Large intestine (tissue), 3 donors: Measurements from ENCODE around the gene KIAA1755. TPM values are rescaled to one million over a fixed set of nuclear protein-coding genes. Genes with fewer than 3 reads are reported as not detected.

ENCODE experiments used
- DNase-seq, 2 donors: peaks; one replicate each; pipeline versions ENCODE4 v3.0.0 to v3.0.0-alpha.2; 2013
- H3K27ac ChIP-seq: one replicate; pipeline ENCODE4 v1.5.1; 2013; ENCODE audit warnings: low read length
- H3K27me3 ChIP-seq: 2 replicates; pipeline ENCODE4 v1.6.1; 2013; ENCODE audit warnings: low read length; ENCODE audit not compliant: control insufficient read depth, insufficient read depth
- H3K36me3 ChIP-seq: 2 replicates; pipeline ENCODE4 v1.6.1; 2013; ENCODE audit warnings: low read length; ENCODE audit not compliant: control insufficient read depth, insufficient read depth
- H3K4me1 ChIP-seq: one replicate; pipeline ENCODE4 v1.6.1; 2013; ENCODE audit warnings: low read length; ENCODE audit not compliant: control insufficient read depth, insufficient read depth
- H3K4me3 ChIP-seq: one replicate; pipeline ENCODE4 v1.5.1; 2013; ENCODE audit warnings: low read length
- H3K9me3 ChIP-seq: one replicate; pipeline ENCODE4 v1.6.1; 2013; ENCODE audit warnings: mild to moderate bottlenecking, low read depth, low read length, moderate library complexity; ENCODE audit not compliant: control insufficient read depth
- WGBS: methylation state at CpG from one replicate; pipeline ENCODE4 v1.1.5; 2013; ENCODE audit warnings: low lambda C conversion rate; ENCODE audit not compliant: insufficient coverage; 5-methylcytosine and 5-hydroxymethylcytosine counted together
- polyA plus RNA-seq: library from polyadenylated mRNA; unstranded; fragments of 120-200 nt; gene quantifications from one replicate; pipeline ENCODE4 v1.2.1, GENCODE V29; 2013

The KIAA1755 gene
- polyA plus RNA-seq, 1 donor: 8.4 TPM

DNA sequence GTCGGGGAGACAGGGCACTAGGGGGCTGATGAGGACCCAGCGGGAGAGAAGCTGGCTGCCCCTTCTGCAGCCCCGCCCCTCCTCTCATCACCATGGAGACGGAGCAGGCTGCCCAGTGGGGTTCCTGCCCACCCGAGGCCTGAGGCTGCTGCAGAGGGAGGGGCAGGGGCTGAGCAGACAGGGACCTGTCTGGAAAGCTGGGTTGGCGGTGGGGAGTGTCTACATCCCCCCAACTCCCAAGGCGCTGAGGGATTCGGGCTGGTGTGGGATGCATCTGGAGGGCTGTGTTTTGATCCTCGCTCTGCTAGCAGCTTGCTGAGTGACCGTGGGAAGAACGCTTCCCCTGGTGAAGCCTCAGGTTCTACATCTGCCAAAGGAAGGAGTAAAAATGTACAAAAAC, 42.3 kb upstream of the KIAA1755 start:
- Histone ChIP-seq H3K27ac (no peak overlapping the region), H3K36me3 (no peaks in the 10 kb centered on the region), H3K9me3 (no peaks in the 10 kb centered on the region), H3K4me3 (no peak overlapping the region), H3K27me3 (peaks cover 16% of the 10 kb centered on the region), H3K4me1 (no peaks in the 10 kb centered on the region)
- WGBS: no CpG with 5 or more reads among the region's 11 CpGs
- no peak for DNase-seq

GRCh38 chr20:38301309-38301708, 40.8 kb upstream of the KIAA1755 start:
- DNase-seq: no peak
- Histone ChIP-seq H3K27me3 (peaks cover 14% of the 10 kb centered on the region), H3K27ac (no peak overlapping the region), H3K4me1 (no peaks in the 10 kb centered on the region), H3K9me3 (no peaks in the 10 kb centered on the region), H3K4me3 (no peak overlapping the region), H3K36me3 (no peaks in the 10 kb centered on the region)
- no CpG with 5 or more reads among the region's 3 CpGs for WGBS

DNA sequence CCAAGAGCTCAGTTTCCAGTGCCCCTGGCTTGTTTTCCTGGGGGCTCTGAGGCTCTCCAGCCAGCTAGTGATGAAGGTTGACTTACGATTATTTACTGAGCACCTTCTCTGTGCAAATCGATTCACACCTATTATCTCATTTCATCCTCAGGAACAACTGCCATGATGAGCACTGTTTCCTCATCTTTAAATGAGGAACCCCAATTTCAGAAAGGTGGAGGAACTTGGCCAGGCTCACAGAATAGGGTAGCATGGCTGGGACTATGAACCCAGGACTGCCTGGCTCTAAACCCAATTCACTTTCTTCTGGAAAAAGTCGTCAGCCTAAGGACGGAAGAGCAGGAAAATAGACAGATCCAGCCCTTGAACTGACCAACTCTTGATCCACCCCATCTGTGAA, 39.9 kb upstream of the KIAA1755 start:
- Histone ChIP-seq H3K36me3 (no peaks in the 10 kb centered on the region), H3K4me3 (no peak overlapping the region), H3K27me3 (peaks cover 12% of the 10 kb centered on the region), H3K27ac (no peak overlapping the region), H3K9me3 (no peaks in the 10 kb centered on the region), H3K4me1 (no peaks in the 10 kb centered on the region)
- no peak for DNase-seq
- 77% methylated on average over 2 of the region's 4 CpGs for WGBS

- no CpG with 5 or more reads among the region's 6 CpGs for WGBS
- Histone ChIP-seq H3K27ac (no peak overlapping the region), H3K4me3 (no peak overlapping the region), H3K4me1 (no peaks in the 10 kb centered on the region), H3K9me3 (no peaks in the 10 kb centered on the region), H3K27me3 (peaks cover 12% of the 10 kb centered on the region), H3K36me3 (no peaks in the 10 kb centered on the region)
- no peak for DNase-seq
Observed at GRCh38 chr20:38299963-38300362, 39.4 kb upstream of the KIAA1755 start.

GRCh38 chr20:38298768-38299288, 38.3 kb upstream of the KIAA1755 start:
- Histone ChIP-seq H3K4me1 (no peaks in the 10 kb centered on the region), H3K27me3 (peaks cover 6% of the 10 kb centered on the region), H3K9me3 (no peaks in the 10 kb centered on the region), H3K36me3 (no peaks in the 10 kb centered on the region), H3K27ac (peak overlapping the region; percentile 32), H3K4me3 (no peak overlapping the region)
- no peak for DNase-seq
- WGBS: no CpG with 5 or more reads among the region's 13 CpGs

DNA sequence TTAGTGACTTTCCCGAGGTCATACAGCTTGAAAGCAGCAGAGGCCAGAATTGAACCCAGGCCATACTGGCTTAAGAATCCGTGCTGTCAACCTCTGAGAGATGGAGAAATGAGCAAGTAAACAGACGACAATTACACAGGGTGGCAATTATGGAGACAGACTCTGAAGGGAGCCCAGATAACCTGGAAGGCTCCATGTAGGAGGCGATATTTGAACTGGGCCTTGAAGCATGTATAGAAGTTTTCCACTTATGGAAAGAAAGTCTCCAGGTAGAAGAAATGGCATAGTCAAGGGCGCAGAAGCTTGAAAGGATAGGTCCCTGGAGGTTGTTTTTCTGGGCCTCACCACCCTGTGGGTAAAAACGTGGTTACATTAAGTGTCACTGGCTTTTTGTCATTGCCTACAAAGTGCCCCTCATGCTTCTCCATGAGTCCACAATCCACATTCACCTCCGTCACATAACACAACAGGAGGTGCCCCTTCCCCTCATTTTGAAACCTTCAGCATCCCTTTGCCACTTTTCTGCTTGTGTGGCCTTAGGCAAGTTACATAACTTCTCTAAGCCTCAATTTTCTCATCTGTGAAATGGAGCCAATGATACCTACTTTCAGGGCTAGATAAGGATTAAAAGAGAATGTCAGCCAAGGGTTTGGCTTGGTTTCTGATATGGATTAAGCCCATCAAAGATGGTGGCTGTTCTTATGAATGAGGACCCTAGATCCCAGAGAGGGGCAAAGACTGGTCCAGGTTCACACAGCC, 37.6 kb upstream of the KIAA1755 start:
- no peak overlapping the region for H3K4me3 ChIP-seq
- peaks cover 3% of the 10 kb centered on the region for H3K27me3 ChIP-seq
- no peaks in the 10 kb centered on the region for H3K4me1 ChIP-seq
- H3K27ac ChIP-seq: peak overlapping the region; percentile 32
- DNase-seq: no peak
- 83% methylated on average over 1 of the region's 7 CpGs for WGBS
- no peaks in the 10 kb centered on the region for H3K36me3 ChIP-seq
- H3K9me3 ChIP-seq: no peaks in the 10 kb centered on the region

GRCh38 chr20:38296433-38296832, 35.9 kb upstream of the KIAA1755 start:
- Histone ChIP-seq H3K36me3 (no peaks in the 10 kb centered on the region), H3K4me1 (no peaks in the 10 kb centered on the region), H3K4me3 (no peak overlapping the region), H3K27me3 (peaks cover 7% of the 10 kb centered on the region), H3K9me3 (no peaks in the 10 kb centered on the region), H3K27ac (no peak overlapping the region)
- no CpG with 5 or more reads among the region's 11 CpGs for WGBS
- no peak for DNase-seq

GRCh38 chr20:38295811-38296210, 35.3 kb upstream of the KIAA1755 start:
- Histone ChIP-seq H3K4me3 (no peak overlapping the region), H3K27ac (no peak overlapping the region), H3K36me3 (no peaks in the 10 kb centered on the region), H3K9me3 (no peaks in the 10 kb centered on the region), H3K27me3 (peaks cover 12% of the 10 kb centered on the region), H3K4me1 (no peaks in the 10 kb centered on the region)
- no peak for DNase-seq
- WGBS: no CpG with 5 or more reads among the region's 5 CpGs

- no peaks in the 10 kb centered on the region for H3K9me3 ChIP-seq
- WGBS: no CpG with 5 or more reads among the region's 11 CpGs
- H3K36me3 ChIP-seq: no peaks in the 10 kb centered on the region
- H3K4me3 ChIP-seq: no peak overlapping the region
- no peak overlapping the region for H3K27ac ChIP-seq
- no peaks in the 10 kb centered on the region for H3K4me1 ChIP-seq
- no peak for DNase-seq
- peaks cover 12% of the 10 kb centered on the region for H3K27me3 ChIP-seq
Observed at GRCh38 chr20:38294076-38294591, 33.6 kb upstream of the KIAA1755 start.

GRCh38 chr20:38293491-38294065, 33.0 kb upstream of the KIAA1755 start:
- Histone ChIP-seq H3K9me3 (no peaks in the 10 kb centered on the region), H3K27ac (no peak overlapping the region), H3K36me3 (no peaks in the 10 kb centered on the region), H3K4me1 (no peaks in the 10 kb centered on the region), H3K27me3 (peaks cover 12% of the 10 kb centered on the region), H3K4me3 (no peak overlapping the region)
- WGBS: no CpG with 5 or more reads among the region's 7 CpGs
- no peak for DNase-seq
